ENCODE measurements around the gene DAPP1. TPM values are rescaled to one million over a fixed set of nuclear protein-coding genes. Genes with fewer than 3 reads are reported as not detected.
A peak's percentile ranks its signal among the peaks of the same experiment; 100 is the strongest.

DAPP1 gene
- total and polyA plus RNA-seq, 2 of the 8 experiments (the other 6 are each of a cell fraction or from before 2014, with no cell fraction given), result not detected

- TF ChIP-seq CHD7 (IDR thresholded peaks at IDR 0.05; ENCODE audit: insufficient replicate concordance, low read length) (no peak), NRF1 (IDR thresholded peaks at IDR 0.05; ENCODE audit: low read depth, low read length) (no peak), HDAC2 (IDR thresholded peaks at IDR 0.05; ENCODE audit: borderline replicate concordance in 1 of 2, low read depth in 2 of 2, low read length in 2 of 2) (no peak), TBP (IDR thresholded peaks at IDR 0.05; ENCODE audit: low read depth, low read length) (no peak), CTCF (IDR thresholded peaks at IDR 0.05; ENCODE audit: control extremely low read depth in 1 of 3, insufficient read depth in 1 of 3, low read depth in 1 of 3, low read length in 3 of 3) (peak in 2 of 3 experiments; percentile 33 to 63; a peak in 2 of 4 replicates), RAD21 (IDR thresholded peaks at IDR 0.05 in 1 of 2, conservative IDR thresholded peaks at IDR 0.05 in 1 of 2; ENCODE audit: low read depth in 2 of 2, low read length in 2 of 2) (peak; percentile 42 to 59)
Observed at GRCh38 chr4:99811850-99812249, 4.8 kb upstream of the DAPP1 start (continued).

Data from H1 (cell line).